Measurements from ENCODE around the gene TMEM72.

TMEM72 gene

DNA sequence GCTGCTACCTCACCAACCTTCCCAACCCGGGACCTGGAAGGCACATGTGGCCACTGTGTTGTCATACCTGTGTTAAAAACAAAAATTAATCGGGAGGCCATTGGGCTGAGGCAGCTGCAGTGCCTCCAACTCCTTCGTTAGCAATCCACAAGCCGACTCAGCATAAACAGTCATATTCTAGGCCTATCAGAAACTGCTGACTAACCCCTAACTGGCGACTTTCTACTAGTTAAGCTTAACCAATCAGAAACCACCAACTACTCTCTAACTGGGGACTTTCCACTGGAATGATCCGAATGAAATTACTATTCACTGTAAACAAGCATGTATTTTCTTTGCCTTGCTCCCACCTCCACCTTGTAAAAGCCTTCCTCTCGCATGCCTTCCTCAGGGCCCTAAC, 14.1 kb upstream of the TMEM72 start:
- no peaks in the 10 kb centered on the region for H3K9me3 Mint-ChIP-seq
- peaks cover 6% of the 10 kb centered on the region for H3K27me3 Mint-ChIP-seq
- no peaks in the 10 kb centered on the region for H3K36me3 Mint-ChIP-seq
- no peak overlapping the region for H3K27ac Mint-ChIP-seq
- peaks cover 4% of the 10 kb centered on the region for H3K4me1 Mint-ChIP-seq
- ATAC-seq (ENCODE audit: low read depth) (no peak), DNase-seq (ENCODE audit: low spot score in 2 of 2) (no peak)
- no peak overlapping the region for H3K4me3 Mint-ChIP-seq

DNA sequence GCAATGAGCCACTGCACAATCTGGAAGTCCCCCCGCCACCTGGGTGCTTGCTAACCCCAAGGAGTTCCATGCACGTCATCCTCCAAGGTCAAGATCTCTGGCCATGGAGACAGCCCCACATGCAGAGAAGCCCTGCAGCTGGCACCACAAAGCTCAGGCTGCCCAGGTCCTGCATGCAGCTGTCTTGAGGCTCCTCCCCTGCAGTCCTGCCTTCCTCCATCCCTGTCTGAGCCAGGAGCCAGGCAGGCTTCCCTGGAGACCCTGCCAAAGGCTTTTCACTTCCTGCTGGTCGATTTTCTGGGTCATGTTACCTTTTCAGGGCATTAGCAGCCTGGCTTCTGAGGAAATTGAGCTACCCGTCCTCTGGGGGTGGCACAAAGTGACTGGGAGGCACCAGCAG, 12.5 kb upstream of the TMEM72 start:
- ATAC-seq (ENCODE audit: low read depth) (no peak), DNase-seq (ENCODE audit: low spot score in 2 of 2) (no peak)
- peaks cover 4% of the 10 kb centered on the region for H3K27me3 Mint-ChIP-seq
- H3K4me1 Mint-ChIP-seq, result peaks cover 4% of the 10 kb centered on the region
- H3K27ac Mint-ChIP-seq, result no peak overlapping the region
- H3K36me3 Mint-ChIP-seq, result no peaks in the 10 kb centered on the region
- H3K9me3 Mint-ChIP-seq, result no peaks in the 10 kb centered on the region
- no peak overlapping the region for H3K4me3 Mint-ChIP-seq

- Mint-ChIP-seq H3K27me3 (peaks cover 4% of the 10 kb centered on the region), H3K4me3 (no peak overlapping the region), H3K36me3 (no peaks in the 10 kb centered on the region), H3K4me1 (peaks cover 4% of the 10 kb centered on the region), H3K9me3 (no peaks in the 10 kb centered on the region), H3K27ac (no peak overlapping the region)
- ATAC-seq (ENCODE audit: low read depth), result no peak
- no peak for DNase-seq (ENCODE audit: low spot score in 2 of 2)
Observed at GRCh38 chr10:44899450-44900080, 11.6 kb upstream of the TMEM72 start.

DNA sequence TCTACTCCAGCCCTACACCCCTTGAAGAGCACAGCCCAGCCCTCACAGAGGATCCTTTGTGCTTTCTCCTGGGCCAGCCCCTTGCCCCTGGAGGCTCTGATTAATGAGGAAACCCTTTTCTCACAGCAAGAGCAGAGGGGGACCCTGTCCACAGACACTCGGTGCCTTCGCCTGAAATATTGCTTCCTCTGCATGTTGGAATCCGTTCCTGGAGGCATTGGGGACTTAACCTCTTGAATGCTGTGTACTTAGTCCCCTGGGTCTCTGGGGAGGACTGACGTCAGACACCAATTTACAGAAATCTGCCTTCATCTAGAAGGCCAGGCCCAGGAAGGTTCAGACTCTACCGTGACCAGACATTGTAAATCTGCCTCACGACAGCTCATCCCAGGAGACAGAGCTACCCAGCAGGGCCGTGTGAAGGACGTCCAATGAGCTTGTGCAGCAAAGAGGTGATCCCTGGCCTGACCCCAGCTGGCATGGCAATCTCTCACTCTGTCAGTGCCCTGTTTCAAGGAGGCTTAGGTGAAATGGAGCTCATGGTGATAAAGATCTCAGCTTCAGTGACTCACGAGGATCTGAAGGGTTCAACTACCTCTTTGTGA, 8.1 kb upstream of the TMEM72 start:
- no peak overlapping the region for H3K4me3 Mint-ChIP-seq
- DNase-seq (ENCODE audit: low spot score in 2 of 2) (no peak), ATAC-seq (ENCODE audit: low read depth) (no peak)
- H3K36me3 Mint-ChIP-seq, result no peaks in the 10 kb centered on the region
- peaks cover 2% of the 10 kb centered on the region for H3K27me3 Mint-ChIP-seq
- no peak overlapping the region for H3K27ac Mint-ChIP-seq
- H3K4me1 Mint-ChIP-seq, result no peaks in the 10 kb centered on the region
- no peaks in the 10 kb centered on the region for H3K9me3 Mint-ChIP-seq

DNA sequence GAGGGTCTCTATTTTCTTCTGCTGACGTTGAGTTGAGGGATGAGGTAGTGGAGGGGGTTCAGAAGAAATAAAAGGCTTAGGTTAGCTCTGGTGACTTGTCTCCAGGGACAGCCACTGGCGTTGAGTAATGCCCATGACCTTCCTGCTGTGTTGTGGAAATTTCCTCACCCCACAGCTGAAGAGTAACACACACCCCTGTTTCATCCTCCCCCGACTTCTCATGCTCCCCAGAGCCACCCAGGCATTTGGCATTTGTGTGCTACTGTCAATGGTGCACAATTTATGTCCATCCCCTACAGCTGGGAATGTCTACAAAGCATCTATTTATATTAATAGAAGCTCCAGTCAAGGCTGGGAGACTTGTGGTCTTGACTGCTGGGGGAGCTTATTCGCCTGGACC, 4.7 kb upstream of the TMEM72 start:
- no peak for ATAC-seq (ENCODE audit: low read depth)
- DNase-seq (ENCODE audit: low spot score in 2 of 2), result no peak
- Mint-ChIP-seq H3K4me3 (no peak overlapping the region), H3K27ac (no peak overlapping the region), H3K4me1 (no peaks in the 10 kb centered on the region), H3K27me3 (peaks cover 6% of the 10 kb centered on the region), H3K36me3 (no peaks in the 10 kb centered on the region), H3K9me3 (no peaks in the 10 kb centered on the region)

- no peak for DNase-seq (ENCODE audit: low spot score in 2 of 2)
- no peak overlapping the region for H3K4me3 Mint-ChIP-seq
- no peaks in the 10 kb centered on the region for H3K36me3 Mint-ChIP-seq
- no peaks in the 10 kb centered on the region for H3K9me3 Mint-ChIP-seq
- H3K27ac Mint-ChIP-seq, result no peak overlapping the region
- ATAC-seq (ENCODE audit: low read depth), result no peak
- H3K27me3 Mint-ChIP-seq, result peaks cover 6% of the 10 kb centered on the region
- H3K4me1 Mint-ChIP-seq, result no peaks in the 10 kb centered on the region
Observed at GRCh38 chr10:44907556-44907955, 3.6 kb upstream of the TMEM72 start.

- Mint-ChIP-seq H3K4me1 (peaks cover 2% of the 10 kb centered on the region), H3K4me3 (no peak overlapping the region), H3K27me3 (peaks cover 6% of the 10 kb centered on the region), H3K36me3 (no peaks in the 10 kb centered on the region), H3K9me3 (no peaks in the 10 kb centered on the region), H3K27ac (no peak overlapping the region)
- DNase-seq (ENCODE audit: low spot score in 2 of 2), result no peak
- ATAC-seq (ENCODE audit: low read depth), result no peak
Observed at GRCh38 chr10:44908066-44908749, 2.9 kb upstream of the TMEM72 start.

GRCh38 chr10:44908936-44909630, 2.1 kb upstream of the TMEM72 start:
- Mint-ChIP-seq H3K4me1 (peaks cover 7% of the 10 kb centered on the region), H3K27me3 (peaks cover 6% of the 10 kb centered on the region), H3K9me3 (no peaks in the 10 kb centered on the region), H3K36me3 (no peaks in the 10 kb centered on the region), H3K4me3 (no peak overlapping the region), H3K27ac (no peak overlapping the region)
- DNase-seq (ENCODE audit: low spot score in 2 of 2) (no peak), ATAC-seq (ENCODE audit: low read depth) (no peak)

DNA sequence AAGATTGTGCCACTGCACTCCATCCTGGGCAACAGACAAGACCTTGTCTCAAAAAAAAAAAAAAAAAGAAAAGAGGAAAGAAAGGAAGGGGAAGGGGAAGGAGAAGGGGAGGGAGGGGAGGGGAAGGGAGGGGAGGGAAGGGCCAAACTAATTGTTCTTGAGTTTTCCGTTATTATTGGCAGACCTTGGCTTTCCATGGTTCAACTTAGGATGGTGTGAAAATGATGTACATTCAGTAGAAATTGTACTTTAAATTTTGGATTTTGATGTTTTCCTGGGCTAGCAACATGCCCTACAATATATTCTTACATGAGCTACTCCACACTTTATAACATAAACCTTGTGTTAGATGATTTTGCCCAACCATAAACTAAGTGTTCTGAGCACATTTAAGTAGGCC, 1.2 kb upstream of the TMEM72 start:
- peaks cover 7% of the 10 kb centered on the region for H3K4me1 Mint-ChIP-seq
- DNase-seq (ENCODE audit: low spot score in 2 of 2), result no peak
- no peak overlapping the region for H3K4me3 Mint-ChIP-seq
- H3K9me3 Mint-ChIP-seq, result no peaks in the 10 kb centered on the region
- no peak overlapping the region for H3K27ac Mint-ChIP-seq
- H3K36me3 Mint-ChIP-seq, result no peaks in the 10 kb centered on the region
- H3K27me3 Mint-ChIP-seq, result peaks cover 6% of the 10 kb centered on the region
- ATAC-seq (ENCODE audit: low read depth), result no peak

DNA sequence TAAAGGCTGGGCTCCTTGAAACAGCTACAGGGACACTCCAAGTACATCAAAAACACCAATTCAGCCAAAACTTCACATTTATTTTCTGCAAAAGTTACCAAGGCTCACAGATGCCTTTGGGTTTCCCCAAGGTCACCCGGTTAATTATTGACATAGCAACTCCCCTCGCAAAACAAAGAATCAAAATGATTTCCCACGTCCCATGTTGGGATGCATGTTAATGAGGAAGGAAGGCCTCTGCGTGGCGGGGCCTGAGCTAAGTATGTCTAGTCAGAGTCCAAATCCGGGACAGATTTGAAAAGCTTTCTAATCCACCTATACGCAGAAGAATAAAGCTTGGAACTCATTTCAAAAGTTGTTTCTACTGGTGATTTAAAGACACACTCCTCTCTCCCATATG, 535 bp upstream of the TMEM72 start:
- peaks cover 10% of the 10 kb centered on the region for H3K27me3 Mint-ChIP-seq
- no peak for DNase-seq (ENCODE audit: low spot score in 2 of 2)
- H3K4me1 Mint-ChIP-seq, result peaks cover 7% of the 10 kb centered on the region
- no peaks in the 10 kb centered on the region for H3K36me3 Mint-ChIP-seq
- H3K27ac Mint-ChIP-seq, result no peak overlapping the region
- no peaks in the 10 kb centered on the region for H3K9me3 Mint-ChIP-seq
- H3K4me3 Mint-ChIP-seq, result no peak overlapping the region
- no peak for ATAC-seq (ENCODE audit: low read depth)

GRCh38 chr10:44911951-44912350, 814 bp downstream of the TMEM72 start:
- ATAC-seq (ENCODE audit: low read depth), result no peak
- H3K4me1 Mint-ChIP-seq, result peaks cover 7% of the 10 kb centered on the region
- no peaks in the 10 kb centered on the region for H3K36me3 Mint-ChIP-seq
- H3K27ac Mint-ChIP-seq, result no peak overlapping the region
- DNase-seq (ENCODE audit: low spot score in 2 of 2), result no peak
- peaks cover 13% of the 10 kb centered on the region for H3K27me3 Mint-ChIP-seq
- no peaks in the 10 kb centered on the region for H3K9me3 Mint-ChIP-seq
- H3K4me3 Mint-ChIP-seq, result no peak overlapping the region

DNA sequence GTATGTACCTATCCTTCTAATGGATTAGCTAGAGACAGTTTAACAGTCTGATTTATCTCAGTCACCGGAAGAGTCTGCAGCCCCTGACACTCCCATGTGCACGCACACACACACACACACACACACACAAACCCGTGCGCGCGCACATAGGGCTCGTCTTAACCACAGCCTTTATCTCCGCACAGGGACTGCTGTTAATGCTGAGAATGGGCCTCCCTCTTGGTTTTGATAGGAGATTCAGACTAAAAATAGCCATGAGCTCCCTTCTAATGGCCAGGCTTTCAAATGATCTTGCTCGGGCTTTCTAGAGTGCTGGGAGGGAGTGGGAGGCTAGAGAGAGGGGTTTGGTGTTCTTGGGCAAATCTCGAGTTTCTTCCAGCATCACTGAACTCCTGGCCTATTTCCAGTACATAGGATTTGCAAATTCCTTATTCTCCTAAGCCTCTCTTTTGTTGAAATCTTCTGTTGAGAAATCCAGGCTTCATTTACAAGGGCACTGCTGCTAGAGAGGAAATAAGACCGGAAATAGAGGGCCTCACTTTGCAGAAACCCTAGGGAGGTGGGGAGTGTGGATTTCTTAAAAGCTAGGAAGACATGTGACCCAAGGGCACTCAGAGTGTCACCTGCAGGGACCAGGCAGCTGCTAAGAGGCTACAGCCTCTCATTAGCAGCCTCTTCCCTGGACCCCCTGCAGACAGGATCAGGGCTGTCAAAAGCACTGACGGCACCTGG, 2.4 kb downstream of the TMEM72 start:
- Mint-ChIP-seq H3K9me3 (peaks cover 6% of the 10 kb centered on the region), H3K36me3 (peaks cover 2% of the 10 kb centered on the region), H3K27ac (no peak overlapping the region), H3K4me3 (no peak overlapping the region), H3K4me1 (peaks cover 7% of the 10 kb centered on the region), H3K27me3 (peaks cover 14% of the 10 kb centered on the region)
- ATAC-seq (ENCODE audit: low read depth) (no peak), DNase-seq (ENCODE audit: low spot score in 2 of 2) (no peak)

- DNase-seq (ENCODE audit: low spot score in 2 of 2) (no peak), ATAC-seq (ENCODE audit: low read depth) (no peak)
- Mint-ChIP-seq H3K4me3 (no peak overlapping the region), H3K36me3 (peaks cover 2% of the 10 kb centered on the region), H3K27me3 (peaks cover 12% of the 10 kb centered on the region), H3K9me3 (peaks cover 6% of the 10 kb centered on the region), H3K27ac (no peak overlapping the region), H3K4me1 (peaks cover 7% of the 10 kb centered on the region)
Observed at GRCh38 chr10:44914891-44915290, 3.8 kb downstream of the TMEM72 start.

GRCh38 chr10:44916429-44916828, 5.3 kb downstream of the TMEM72 start:
- peaks cover 6% of the 10 kb centered on the region for H3K9me3 Mint-ChIP-seq
- ATAC-seq (ENCODE audit: low read depth) (no peak), DNase-seq (ENCODE audit: low spot score in 2 of 2) (no peak)
- H3K36me3 Mint-ChIP-seq, result peaks cover 2% of the 10 kb centered on the region
- peaks cover 7% of the 10 kb centered on the region for H3K4me1 Mint-ChIP-seq
- peaks cover 12% of the 10 kb centered on the region for H3K27me3 Mint-ChIP-seq
- H3K4me3 Mint-ChIP-seq, result no peak overlapping the region
- H3K27ac Mint-ChIP-seq, result no peak overlapping the region

Measured in memory B cell (primary cell).